Measurements from ENCODE around the gene PLAAT3. TPM values are rescaled to one million over a fixed set of nuclear protein-coding genes. Genes with fewer than 3 reads are reported as not detected.

PLAAT3 gene
- total RNA-seq, 1 donor from 2014 or later: 68.2 TPM

DNA sequence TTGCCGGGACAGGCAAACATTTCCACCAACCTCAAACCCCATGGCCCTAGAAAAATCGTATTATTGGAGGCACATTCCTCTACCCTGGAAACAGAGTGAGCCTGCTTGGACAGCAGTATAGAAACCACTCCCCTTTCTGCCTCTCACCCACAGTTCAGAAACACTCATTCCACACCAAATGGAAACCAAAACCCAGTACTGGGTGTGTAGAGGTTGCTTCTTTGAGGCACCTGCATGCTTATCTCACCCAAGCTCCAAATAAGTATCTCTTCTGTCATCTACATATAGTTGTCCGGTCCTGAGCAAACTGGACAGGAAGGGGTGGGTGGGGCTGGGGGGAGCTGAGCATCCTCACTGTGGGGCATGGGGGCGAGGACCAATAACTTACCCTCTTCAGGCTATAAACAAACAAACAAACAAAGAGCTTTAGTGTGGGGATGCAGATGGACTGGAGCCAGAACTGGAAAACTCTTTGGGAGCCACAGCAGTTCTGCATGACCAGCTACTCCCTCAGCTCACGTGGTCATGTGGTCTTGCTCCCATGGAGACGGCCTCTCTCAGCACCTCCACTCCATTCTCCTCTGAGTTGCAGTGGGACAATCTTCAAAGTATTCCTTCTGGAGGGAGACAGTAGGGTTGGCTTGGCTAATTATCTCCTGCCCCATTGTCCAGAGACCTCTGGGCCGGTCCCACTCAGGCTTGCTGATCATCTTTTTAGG is 50.0 kb downstream of the PLAAT3 start:
- TF ChIP-seq, protein P1, sequence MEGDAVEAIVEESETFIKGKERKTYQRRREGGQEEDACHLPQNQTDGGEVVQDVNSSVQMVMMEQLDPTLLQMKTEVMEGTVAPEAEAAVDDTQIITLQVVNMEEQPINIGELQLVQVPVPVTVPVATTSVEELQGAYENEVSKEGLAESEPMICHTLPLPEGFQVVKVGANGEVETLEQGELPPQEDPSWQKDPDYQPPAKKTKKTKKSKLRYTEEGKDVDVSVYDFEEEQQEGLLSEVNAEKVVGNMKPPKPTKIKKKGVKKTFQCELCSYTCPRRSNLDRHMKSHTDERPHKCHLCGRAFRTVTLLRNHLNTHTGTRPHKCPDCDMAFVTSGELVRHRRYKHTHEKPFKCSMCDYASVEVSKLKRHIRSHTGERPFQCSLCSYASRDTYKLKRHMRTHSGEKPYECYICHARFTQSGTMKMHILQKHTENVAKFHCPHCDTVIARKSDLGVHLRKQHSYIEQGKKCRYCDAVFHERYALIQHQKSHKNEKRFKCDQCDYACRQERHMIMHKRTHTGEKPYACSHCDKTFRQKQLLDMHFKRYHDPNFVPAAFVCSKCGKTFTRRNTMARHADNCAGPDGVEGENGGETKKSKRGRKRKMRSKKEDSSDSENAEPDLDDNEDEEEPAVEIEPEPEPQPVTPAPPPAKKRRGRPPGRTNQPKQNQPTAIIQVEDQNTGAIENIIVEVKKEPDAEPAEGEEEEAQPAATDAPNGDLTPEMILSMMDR (conservative IDR thresholded peaks at IDR 0.05; ENCODE audit: low read depth, low read length): no peak
- DNase-seq (ENCODE audit: low read depth): no peak
- H3K4me3 ChIP-seq (ENCODE audit: low read depth, low read length): no peak overlapping the region

DNA sequence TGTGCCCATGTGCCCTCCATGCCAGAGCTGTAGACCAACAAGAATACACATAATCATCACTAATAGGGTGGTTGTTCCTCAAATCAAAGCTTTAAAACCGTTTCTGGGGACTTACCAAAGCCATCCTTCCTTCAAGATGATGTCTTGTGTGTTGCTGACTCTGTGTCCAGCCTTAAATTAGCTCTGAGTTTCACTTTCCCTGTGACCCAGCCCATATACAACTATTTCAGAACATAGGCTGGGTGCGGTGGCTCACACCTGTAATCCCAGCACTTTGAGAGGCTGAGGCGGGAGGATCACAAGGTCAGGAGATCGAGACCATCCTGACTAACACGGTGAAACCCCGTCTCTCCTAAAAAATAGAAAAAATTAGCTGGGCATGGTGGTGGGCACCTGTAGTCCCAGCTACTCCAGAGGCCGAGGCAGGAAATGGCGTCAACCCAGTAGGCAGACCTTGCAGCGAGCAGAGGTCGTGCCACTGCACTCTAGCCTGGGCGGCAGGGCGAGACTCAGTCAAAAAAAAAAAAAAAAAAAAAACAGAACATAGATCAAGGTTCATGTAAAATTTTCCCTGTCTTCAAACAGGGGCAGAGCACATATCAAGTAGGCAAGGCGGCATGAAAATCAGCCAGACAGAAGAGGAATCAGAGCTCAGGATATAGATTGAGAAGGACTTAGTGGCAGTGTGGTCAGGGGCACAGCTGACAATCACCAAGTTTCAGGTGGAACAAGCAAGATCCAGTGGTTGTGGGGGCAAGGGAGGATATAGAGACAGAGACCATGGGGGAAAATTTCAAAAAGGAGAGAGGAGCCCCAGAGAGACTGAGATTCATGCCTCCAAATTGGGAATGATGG is 50.8 kb downstream of the PLAAT3 start, which contains the start of gene PLAAT2:
PLAAT2 (minus strand) TSS at position 179 of the 855 bp plus-strand sequence; CDS start at position 124, 55 bp downstream.
- no peak for DNase-seq (ENCODE audit: low read depth)
- no peak within 1 kb of the TSS for H3K4me3 ChIP-seq (ENCODE audit: low read depth, low read length)
- TF ChIP-seq, protein P1 (conservative IDR thresholded peaks at IDR 0.05; ENCODE audit: low read depth, low read length): no peak

DNA sequence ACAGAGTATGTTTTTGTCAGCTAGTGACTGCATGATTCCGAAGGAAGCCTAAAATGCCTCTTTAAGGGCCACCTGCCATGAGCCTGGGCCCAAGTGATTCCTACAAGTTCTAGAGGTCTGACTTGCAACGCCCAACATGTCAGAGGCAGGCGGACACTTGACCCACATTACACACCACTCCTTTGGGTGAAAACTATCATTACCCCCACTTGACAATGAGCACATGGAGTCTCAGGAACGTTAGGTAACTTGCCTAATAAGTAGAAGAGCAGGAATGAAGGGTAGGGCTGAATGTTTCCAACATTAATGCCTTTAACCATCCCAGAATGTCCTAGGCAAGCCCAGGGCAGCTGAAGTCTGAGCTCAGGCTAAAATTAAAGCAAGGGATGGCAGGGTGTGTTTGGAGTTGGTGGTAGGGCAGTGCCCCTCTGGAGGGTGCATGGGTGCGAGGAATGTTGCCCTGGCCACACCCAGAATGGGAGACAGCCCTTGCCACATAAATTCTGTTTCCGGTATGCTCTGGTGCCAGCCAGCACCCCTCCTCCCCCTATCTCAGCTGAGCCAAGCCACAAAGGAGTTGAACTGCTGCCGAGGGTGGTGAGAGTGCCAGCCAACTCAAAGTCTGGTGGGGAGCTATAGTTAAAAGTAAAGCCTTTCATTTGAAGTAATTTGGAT is 53.6 kb downstream of the PLAAT3 start:
- TF ChIP-seq, protein P1 (conservative IDR thresholded peaks at IDR 0.05; ENCODE audit: low read depth, low read length): no peak
- DNase-seq (ENCODE audit: low read depth): no peak
- no peak overlapping the region for H3K4me3 ChIP-seq (ENCODE audit: low read depth, low read length)

DNA sequence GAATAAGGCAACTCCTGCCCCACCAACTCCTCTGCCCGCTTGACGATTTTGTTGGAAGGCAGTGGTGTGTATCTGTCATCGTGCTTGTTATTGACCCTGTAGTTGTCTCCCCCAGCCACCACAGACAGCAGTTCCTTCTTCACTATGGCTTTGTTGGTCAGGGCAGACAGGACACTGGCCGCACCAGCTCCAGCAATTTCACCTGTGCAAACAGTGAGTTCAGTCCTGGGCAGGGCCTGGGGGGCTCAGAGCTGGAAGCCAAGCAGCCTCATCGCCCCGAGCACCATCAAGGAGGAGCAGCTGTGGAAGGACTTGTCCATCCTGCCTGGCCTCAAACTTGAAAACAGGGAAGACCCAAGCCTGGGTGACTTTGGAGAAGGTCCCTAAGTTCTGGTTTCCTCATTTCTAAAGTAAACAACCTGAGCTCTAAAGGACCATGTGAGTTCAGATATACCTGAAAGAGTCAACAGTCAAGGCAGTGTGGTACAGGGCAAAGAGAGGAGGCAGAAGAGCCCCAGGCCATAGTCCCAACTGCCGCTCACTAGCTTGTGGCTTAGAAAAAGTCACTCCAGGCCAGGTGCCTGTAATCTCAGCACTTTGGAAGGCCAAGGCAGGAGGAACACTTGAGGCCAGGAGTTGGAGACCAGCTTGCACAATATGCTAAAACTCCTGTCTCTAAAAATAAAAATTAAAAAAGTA is 55.6 kb downstream of the PLAAT3 start:
- TF ChIP-seq, protein P1 (conservative IDR thresholded peaks at IDR 0.05; ENCODE audit: low read depth, low read length): no peak
- H3K4me3 ChIP-seq (ENCODE audit: low read depth, low read length): no peak overlapping the region
- no peak for DNase-seq (ENCODE audit: low read depth)

DNA sequence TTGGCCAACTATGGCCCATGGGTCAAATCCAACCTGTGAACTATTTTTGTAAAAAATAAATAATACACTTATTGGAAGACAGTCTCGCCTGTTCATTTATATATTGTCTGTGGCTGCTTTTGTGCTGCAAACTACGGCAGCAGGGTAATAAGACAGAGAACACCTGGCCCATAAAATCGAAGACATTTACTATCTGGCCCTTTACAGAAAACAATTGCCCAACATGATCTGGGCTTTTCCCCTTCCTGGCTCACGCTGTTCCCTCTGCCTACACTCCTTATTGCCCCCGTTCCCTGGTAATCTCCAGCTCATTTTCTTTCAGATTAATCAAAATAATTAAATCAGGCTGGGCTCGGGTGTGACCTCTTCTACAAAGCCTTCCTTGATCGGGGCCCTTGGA is 56.7 kb downstream of the PLAAT3 start:
- H3K4me3 ChIP-seq (ENCODE audit: low read depth, low read length): no peak overlapping the region
- TF ChIP-seq, protein P1 (conservative IDR thresholded peaks at IDR 0.05; ENCODE audit: low read depth, low read length): no peak

DNA sequence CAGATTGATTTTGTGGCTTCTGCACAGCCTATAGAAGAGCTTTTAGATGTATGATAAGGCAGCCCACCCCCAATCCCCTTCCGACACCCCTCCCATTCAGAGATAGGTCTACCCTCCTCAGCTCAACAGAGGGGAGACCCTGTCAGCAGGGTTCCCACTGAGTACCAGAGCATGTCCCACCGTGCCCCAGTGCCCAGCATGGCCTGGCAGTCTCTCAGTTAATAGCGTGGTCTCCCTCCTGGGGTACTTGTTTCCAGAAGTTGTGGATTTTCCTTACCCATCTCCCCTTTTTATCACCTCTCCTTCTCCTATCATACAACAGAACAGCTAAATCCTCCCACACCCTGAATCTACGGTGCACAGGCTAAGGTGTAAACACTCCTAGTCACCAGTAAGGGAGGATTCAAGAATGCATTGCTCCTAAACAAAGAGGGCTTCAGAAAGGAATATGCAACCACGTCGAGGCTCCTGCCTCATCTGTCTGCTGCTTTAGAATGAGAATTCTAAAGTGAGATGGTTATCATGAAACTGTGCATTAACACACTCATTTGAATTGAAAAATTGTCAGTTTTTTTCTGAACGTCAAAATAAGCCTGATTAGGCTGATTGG is 57.7 kb downstream of the PLAAT3 start:
- no peak for DNase-seq (ENCODE audit: low read depth)
- TF ChIP-seq, protein P1 (conservative IDR thresholded peaks at IDR 0.05; ENCODE audit: low read depth, low read length): no peak
- no peak overlapping the region for H3K4me3 ChIP-seq (ENCODE audit: low read depth, low read length)

More for the DNA sequence above, 56.7 kb downstream of the PLAAT3 start:
- no peak for DNase-seq (ENCODE audit: low read depth)

Measured in epithelial cell of proximal tubule (primary cell).